GM19397 (cell line): ENCODE data around the gene WFDC1.

Experiments used
- ATAC-seq: cut with Tn5 transposase; IDR thresholded peaks from one replicate; pipeline ENCODE4 v1.9.1; 2021; ENCODE audit warnings: mild to moderate bottlenecking, moderate library complexity; ENCODE audit not compliant: unreplicated experiment

Gene WFDC1

DNA sequence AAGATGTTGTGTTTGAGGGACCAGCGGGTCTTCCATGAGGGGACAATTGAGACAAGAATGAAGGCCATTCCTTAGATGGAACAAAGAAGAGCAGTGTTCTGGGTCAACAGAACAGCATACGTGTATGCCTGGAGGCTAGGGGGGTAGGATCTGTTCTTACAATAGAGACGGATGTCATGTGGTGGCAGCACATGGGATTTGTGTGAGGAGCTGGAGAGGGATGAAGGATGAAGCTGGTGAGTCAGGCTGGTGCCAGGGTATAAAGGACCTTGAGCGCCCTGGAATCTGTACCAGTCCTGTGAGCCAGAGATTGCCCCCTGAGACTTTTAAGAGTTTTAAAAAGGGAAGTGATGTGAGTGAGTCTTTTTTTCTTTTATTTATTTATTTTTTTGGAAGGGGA is 22.8 kb upstream of the WFDC1 start:
- ATAC-seq, result no peak

DNA sequence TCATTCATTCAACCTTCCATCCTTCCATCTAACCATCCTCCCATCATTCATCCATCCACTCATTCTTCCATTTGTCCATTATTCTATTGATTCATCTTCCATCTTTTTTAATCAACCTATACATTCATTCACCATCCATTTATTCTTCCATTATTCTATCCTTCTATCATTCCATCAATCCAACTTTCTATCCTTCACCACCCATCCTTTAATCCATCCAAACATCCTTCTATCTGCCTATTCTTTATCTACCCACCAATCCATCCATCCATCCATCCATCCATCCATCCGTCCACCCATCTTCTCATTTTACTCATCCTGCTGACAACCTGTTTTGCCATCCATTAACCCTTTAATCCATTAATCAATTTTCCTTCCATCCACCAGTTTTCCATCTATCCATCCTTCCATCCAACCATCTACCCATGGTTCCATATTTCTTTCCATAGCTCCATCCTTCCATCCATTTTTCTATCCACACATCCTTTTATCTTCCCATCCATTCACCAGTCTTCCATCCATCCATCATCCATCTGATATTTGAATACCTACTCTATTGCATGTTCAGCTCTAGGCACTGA is 21.8 kb upstream of the WFDC1 start:
- ATAC-seq, result no peak

DNA sequence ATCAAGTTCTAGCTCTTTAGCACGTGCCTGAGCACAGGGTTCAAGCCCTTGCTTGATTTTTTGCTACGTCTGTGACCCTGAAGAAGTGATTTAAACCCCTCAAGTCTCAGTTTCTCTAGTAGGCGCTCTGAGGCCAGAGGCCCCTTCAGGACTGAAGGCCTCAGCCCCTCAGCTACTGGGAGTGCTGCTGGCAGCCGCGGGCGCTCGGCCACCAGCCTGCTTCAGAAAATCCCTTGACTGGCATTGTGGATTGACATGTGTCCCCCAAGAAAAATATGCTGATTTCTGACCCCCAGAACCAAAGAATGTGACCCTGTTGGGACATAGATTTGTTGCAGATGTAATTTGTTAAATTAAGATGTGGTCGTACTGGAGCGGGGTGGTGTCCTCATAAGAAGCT is 20.2 kb upstream of the WFDC1 start:
- no peak for ATAC-seq

DNA sequence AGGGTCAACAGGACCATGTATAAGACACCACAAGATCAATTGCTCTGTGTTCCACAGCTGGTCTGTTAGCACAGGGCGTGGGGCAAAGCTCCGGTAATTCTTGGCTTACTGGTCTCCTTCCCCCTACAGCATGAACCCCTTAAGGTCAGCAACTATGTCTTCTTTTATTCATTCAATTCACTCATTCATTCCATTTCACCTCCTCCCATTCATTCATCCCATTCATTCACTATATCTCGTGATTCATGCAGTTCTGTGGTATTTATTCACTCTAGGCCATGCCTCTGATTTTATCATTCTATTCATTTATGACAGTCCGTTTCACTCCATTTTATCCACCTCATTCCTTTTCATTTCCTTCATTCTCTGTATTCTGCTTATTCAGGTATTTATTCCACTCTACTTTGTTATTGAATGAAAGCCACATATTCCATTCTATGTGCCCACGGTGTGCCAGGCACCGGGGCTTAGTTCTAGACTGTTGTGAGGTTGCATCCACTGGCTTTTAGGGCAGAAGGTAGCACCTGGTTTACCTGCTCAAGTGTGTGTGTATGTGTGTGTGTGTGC is 19.0 kb upstream of the WFDC1 start:
- ATAC-seq, result no peak

DNA sequence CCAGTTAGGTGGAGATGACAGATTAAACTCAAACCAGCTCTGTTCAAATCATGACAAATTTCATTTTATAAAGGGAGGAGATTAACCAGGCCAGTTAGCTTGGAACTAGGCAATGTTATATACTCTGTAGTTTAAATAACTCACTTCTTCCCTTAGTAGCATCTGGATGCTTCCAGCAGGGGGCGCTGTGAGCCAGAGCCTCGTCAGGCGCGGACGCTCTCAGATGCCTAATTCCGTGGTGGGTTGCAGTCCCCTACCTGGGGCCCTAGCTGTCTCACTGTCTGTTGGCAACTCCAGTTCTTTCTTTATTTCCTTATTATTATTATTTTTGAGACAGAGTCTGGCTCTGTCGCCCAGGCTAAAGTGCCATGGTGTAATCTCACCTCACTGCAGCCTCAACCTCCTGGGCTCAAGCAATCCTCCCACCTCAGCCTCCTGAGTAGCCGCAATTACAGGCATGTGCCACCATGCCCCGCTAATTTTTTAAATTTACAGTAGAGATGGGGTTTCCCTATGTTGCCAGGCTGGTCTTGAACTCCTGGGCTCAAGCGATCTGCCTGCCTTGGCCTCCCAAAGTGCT is 17.3 kb upstream of the WFDC1 start:
- no peak for ATAC-seq

DNA sequence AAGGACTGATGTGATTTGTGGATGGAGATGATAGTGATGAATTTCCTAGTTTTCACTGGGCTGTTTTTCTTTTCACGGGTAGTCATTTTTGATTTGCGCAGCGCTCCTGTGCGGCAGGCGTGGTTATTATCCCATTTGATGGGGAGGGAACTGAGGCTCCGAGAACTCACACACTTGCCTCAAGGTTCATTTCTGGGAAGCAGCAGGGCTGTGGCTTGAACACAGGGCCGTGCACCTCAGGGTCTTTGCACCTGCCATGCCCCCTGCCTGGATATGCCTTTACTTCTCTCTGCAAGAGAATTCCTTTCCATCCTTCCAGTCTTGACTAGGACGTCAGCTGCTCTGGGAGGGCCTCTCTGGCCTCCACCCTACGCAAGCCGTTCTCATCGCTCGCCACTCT is 16.3 kb upstream of the WFDC1 start:
- no peak for ATAC-seq

DNA sequence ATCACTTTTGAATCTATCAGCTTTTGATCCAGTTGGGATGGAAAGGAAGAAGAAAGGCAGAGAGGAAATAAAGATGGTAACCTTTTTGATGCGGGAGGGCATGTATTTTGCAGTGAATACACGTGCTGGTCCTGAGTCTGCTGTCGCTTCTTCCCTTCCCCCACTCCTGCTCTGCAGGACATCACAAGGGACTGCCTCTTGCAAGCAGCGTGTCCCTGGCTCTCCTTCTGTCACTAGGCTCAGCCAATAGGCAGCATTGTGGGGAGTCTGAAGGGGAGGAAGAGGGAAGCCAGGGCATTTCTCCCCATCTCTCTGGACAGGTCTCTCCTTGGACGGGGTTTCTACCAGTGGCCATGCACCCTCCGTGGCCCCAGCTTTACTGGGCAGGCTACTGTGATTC is 15.7 kb upstream of the WFDC1 start:
- no peak for ATAC-seq

DNA sequence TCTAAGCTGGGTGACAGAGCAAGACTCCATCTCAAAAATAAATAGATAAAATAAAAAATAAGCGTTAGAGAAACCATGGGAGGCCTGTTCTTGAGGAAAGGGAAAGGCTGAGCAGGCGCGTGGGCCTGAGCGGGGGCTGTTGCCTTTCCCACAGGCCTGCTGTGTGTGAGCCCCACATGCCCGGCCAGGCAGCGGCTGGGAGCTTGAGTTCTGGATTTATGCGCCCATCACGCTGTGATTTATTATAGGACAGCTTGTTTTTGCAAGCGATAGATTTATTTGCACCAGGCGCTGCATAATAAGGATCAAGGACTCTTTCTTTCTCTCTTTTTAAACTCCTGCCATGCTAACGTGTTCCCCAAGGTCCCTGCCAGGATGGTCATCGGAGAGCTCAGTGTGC is 14.8 kb upstream of the WFDC1 start:
- no peak for ATAC-seq

DNA sequence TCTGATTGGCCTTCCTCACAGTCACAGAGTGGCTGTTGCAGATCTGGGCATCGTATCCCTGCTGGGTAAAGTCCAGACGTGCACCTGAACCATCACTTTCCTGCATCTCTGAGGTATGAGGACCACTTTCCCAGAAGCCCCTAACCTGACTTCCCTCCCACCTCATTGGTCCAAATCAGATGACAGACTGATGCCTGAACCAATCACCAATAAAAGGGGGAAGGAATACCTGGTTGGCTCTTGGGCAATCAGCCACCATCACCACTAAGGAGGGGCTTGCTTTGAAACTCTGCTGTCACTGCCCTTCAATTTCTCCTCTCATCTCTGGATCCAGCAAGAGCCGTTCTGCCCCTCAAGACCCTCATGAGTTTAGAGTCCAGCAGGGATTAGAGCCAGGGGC is 13.6 kb upstream of the WFDC1 start:
- no peak for ATAC-seq

DNA sequence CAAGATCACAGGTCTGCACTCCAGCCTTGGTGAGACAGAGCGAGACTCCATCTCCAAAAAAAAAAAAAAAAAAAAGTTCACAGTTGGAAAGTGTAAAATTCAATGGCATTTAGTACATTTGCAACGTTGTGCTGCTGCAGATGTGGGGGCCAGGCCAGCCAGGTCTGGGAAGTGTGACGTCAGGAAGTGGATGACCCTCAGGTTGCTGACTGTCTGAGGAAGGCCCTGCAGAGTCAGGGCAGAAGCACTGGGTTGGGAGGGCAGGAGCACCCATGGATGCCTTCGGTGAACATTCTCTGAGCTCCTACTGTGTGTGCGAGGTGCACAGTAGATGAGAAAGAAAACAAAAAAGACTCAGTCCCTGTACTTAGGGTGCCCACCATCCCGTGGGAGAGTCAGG is 12.1 kb upstream of the WFDC1 start:
- no peak for ATAC-seq

DNA sequence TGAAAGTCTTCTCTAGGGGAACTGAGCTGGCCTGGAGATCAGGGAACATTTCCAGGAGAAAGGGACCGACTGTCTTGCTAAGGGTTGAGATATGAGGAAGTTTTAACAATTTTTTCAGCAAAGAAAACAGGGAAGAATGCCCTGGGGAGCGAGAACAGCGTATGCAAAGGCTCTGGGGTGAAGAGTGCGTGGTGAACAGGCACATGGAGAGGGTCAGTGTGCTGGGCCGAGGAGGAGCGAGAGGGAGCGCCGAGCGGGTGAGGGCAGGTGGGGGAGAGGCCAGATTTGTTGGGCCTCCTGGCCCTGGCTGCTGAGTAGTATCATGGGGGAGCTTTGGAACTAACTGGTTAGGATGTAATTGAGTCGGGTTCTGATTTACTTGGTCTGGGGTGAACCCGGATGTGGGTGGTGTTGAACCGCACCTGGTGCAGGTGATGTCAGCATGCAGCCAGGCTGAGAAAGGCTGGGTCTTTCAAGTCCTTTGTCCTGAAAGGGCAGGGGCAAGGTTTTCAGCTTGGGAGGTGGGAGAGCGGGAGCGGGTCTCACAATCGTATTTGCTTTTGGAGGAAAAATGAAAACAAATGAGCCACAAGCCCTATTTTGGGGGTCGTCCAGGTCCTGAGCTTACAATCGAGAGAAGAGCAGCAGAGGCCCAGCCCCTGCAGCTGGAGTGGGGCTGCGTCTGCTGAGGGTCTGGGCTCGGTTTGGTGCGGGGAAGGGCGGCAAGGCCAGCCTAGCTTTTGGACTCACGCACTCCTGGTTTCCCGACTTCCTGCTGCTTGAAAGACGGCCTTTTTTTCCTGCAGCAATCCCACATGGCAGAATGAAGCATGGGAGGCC is 11.1 kb upstream of the WFDC1 start:
- ATAC-seq, result no peak

DNA sequence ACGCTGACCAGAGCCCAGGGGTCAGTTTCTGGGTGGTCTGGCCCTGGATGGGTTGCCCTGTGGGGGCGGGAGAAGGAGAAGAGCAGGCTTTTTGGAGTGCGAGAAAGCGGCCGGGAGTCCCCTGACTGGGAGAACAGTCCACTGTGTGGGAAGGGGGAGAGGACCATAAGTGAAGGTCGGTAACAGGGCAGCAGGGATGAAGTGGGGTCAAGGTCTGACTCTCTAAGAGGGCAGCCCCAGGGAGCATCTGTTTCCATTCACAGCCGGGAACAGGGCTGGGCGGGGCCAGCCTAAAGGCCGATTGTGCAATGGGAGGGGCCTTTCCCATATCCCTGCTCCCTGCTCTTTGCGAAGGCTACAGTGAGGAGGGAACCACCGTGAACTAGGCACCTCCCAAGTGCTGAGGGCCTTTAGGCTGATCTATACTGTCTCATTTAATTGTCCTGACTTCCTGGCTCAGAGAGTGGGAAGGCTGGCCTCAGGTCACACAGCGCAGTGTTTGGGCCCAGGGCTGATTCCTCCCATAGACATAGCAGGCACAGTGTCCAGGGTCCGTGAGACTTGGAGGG is 10.4 kb upstream of the WFDC1 start:
- no peak for ATAC-seq

DNA sequence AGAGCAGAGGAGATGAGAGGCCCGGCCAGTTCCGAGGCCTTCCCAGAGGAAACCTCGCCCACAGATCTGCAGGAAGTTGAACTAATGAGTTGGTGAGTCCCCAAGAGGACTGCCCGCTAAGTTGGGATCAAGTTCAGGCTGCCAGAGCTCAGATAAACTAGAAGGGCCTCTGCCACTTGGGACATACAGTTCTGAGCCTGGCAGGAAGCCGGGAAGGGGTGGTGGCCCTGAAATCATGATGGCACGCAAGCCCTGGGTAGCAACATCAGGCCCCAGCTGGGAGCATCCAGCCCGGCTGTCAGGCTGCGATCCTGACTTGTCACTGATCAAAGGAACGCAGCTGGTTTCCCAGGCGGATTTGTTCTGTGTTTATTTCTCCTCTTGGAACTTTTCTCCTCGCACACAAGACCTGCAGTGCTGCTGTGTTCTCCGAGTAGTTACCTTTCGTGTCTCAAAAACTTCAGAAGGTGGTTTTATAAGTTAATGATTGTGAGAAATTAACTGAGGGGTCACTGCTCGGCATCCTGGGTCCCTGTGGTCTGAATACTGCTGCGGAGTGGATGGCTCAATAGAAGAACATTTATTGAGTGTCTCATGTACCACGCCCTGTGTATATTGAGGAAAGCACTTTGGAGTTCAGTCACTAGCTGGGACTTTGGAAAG is 8.0 kb upstream of the WFDC1 start:
- no peak for ATAC-seq

DNA sequence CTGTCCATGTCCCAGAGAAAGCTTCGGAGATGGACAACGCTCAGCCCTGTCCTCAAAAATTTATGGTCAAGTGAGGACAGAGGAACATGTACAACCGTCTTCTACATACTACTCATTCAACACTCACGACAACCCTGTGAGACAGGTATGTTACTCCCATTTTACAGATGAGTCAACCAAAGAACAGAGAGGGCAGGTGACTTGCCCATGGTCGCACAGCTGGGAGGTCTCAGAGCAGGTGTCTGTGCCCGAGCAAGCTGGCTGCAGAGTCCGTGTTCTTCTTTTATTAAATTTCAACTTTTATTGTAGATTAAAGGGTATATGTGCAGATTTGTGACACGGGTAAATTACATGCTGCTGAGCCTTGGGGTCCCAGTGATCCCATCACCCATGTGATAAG is 5.8 kb upstream of the WFDC1 start:
- no peak for ATAC-seq

DNA sequence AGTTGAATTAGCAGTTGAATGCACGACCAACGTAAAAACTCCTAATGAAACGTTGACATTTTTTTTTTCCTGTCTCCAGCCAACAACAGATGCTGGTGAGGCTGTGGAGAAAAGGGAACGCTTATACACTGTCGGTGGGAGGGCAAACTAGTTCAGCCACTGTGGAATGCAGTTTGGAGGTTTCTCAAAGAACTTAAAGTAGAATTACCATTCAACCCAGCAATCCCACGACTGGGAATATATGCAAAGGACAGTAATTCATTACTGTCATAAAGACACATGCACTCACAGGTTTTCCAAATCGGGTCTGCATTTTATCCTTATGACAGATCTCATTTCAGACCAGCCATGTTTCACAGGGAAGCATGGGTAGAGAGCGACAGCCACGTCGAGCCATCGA is 3.5 kb upstream of the WFDC1 start:
- no peak for ATAC-seq

DNA sequence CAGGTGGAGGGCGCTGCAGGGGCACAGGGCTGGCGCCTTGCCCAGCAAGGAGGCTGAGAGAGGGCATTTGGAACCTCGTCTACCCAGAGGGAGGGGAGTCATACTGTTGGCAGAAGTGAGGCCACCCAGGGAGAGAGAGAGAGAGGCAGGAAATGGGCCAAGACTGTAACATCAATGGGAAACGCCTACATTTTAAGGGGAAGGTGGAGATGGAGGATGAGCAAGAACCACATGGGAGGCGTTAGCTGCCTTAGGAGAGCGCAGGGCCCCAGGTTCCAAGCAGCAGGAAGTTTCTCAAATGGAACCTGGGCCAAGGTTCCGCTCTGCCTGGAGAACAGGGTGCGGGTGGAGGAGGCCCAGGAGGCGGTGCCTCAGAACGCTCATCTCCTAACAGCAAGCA is 2.7 kb upstream of the WFDC1 start:
- ATAC-seq, result no peak

DNA sequence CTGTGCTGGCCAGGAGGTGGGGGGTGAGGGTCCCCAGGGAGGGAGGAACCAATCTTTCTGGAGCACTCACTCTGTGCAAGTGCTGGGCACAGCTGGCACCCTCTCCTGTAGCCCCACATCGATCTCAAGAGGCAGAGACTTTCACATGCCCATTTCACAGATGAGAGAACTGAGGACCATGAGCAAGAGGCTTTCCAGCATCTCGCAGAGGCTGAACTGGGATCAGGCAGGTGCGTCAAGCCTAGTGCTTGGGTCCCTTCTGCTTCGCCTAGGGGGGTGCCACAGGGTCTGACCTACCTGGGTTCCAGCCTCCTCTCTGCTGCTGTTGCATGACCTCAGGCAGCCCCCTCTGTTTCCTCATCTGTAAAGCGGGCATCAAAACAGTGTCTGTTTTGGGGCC is 1.3 kb upstream of the WFDC1 start:
- no peak for ATAC-seq

DNA sequence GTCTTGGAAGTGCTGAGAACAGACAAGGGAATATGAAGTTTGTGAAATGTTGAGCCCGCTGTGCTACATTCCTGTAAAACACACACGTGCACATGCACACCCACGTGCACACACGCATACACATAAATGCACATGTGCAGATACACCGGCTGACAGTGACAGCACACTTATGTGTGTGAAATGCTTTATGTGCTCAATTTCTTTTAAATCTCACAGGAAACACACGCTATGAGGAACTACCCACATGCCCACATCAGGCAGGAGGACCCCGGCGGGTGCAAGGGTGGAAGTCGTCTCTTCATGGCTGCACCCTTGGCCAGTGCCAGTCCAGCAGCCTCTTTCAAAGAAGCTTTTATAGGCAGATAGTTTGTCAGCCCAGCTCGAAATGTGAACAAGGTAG is 561 bp upstream of the WFDC1 start:
- no peak for ATAC-seq

DNA sequence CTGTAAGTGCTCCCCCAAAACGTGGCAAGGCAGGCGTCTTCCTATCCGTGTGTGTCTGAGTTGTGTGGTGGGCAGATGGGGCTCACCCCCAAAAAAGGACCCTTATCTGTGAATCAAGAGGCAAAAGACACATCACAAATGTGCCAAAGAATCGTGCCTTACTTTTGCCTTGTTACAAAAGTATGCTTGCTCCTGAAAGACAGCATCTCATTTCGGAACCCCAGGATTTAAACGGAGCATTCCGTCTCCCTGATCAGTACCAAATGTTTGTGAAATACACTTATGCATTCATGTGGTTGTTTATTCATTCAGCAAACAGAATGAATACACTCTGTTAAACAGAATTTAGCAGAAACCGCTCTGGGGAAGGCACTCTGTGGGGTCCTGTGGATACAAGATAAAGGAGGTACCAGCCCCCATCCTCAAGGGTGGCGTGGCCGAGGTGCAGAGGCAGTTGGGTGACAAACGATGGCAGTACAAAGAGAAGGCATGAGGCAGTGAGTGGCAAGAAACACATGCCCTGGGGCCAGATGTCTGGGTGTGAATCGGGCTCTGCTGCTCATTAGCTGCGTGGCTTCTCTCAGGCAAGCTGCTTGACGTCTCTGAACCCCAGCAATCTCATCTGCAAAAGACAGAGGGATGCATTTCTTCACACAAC is 654 bp downstream of the WFDC1 start:
- no peak for ATAC-seq

DNA sequence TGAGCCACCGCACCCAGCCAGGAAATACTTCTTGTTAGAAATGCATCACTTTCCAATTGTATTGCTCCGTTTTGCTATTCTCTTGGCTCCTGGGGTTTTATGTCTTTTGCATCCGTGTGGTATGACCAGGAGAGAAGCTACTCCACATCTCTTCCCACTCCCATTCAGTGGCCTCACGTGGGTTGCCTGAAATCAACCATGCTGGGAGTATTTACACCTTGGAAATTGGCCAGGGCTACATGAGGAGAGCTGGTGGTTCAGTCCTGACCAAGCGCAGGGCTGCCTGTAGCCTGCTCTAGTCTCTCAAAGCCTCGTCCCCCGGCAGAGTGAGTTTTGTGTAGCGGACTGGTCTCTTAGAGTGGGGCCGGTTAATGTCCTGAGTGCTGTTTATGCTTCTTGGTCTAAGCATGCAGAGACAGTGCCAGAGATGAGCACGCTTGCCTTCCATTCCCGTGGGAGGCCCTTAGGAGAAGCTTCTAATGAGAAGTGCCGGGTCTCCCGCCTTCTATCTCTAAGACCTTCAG is 3.8 kb downstream of the WFDC1 start:
- ATAC-seq, result no peak
